OCI-LY3 (cell line): Measurements from ENCODE around the gene ISOC1.

Experiments used
- EZH2phosphoT487 ChIP-seq: fragments of 200-600 bp; shearing (Covaris generic); IDR thresholded peaks from 2 replicates; pipeline ENCODE4 v1.6.1; 2018; ENCODE audit warnings: antibody characterized with exemption, mixed run types, low read depth
- TF ChIP-seq, protein P1 (sequence below): fragments of 200-600, 300-600 bp; sonication (generic); IDR thresholded peaks from 2 replicates; pipeline ENCODE4 v1.5.1; 2014; ENCODE audit warnings: antibody characterized with exemption, low read length, low read depth

DNA sequence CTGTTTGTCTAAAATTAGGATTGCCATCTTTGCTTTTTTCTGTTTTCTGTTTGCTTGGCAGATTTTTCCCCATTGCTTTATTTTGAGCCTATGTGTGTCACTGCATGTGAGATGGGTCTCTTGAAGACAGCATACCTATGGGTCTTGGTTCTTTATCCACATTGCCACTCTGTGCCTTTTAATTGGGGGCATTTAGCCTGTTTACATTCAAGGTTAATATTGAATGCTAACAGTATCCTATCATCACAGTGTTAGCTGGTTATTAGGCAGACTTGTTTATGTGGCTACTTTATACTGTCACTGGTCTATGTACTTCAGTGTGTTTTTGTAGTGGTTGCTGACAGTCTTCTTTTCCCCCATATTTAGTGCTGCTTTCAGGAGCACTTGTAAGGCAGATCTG, 67.3 kb downstream of the ISOC1 start:
- TF ChIP-seq EZH2phosphoT487, result no peak
- TF ChIP-seq, protein P1, sequence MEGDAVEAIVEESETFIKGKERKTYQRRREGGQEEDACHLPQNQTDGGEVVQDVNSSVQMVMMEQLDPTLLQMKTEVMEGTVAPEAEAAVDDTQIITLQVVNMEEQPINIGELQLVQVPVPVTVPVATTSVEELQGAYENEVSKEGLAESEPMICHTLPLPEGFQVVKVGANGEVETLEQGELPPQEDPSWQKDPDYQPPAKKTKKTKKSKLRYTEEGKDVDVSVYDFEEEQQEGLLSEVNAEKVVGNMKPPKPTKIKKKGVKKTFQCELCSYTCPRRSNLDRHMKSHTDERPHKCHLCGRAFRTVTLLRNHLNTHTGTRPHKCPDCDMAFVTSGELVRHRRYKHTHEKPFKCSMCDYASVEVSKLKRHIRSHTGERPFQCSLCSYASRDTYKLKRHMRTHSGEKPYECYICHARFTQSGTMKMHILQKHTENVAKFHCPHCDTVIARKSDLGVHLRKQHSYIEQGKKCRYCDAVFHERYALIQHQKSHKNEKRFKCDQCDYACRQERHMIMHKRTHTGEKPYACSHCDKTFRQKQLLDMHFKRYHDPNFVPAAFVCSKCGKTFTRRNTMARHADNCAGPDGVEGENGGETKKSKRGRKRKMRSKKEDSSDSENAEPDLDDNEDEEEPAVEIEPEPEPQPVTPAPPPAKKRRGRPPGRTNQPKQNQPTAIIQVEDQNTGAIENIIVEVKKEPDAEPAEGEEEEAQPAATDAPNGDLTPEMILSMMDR, result no peak
